ENCODE data around the gene CALML6.

The CALML6 gene

GRCh38 chr1:1892079-1892762, 22.8 kb upstream of the CALML6 start:
- no peak for DNase-seq

- no peak for DNase-seq
Observed at GRCh38 chr1:1892763-1893120, 22.3 kb upstream of the CALML6 start.

GRCh38 chr1:1893291-1893985, 21.6 kb upstream of the CALML6 start:
- no peak for DNase-seq

- DNase-seq, result no peak
Observed at GRCh38 chr1:1893997-1894353, 21.1 kb upstream of the CALML6 start.

GRCh38 chr1:1894354-1895059, 20.6 kb upstream of the CALML6 start:
- no peak for DNase-seq

GRCh38 chr1:1895060-1895418, 20.0 kb upstream of the CALML6 start:
- no peak for DNase-seq

- no peak for DNase-seq
Observed at GRCh38 chr1:1895456-1896336, 19.4 kb upstream of the CALML6 start.

- DNase-seq, result no peak
Observed at GRCh38 chr1:1898246-1898933, 16.7 kb upstream of the CALML6 start.

- no peak for DNase-seq
Observed at GRCh38 chr1:1899266-1899966, 15.6 kb upstream of the CALML6 start.

- DNase-seq, result no peak
Observed at GRCh38 chr1:1899967-1900327, 15.1 kb upstream of the CALML6 start.

- no peak for DNase-seq
Observed at GRCh38 chr1:1900883-1901640, 14.0 kb upstream of the CALML6 start.

GRCh38 chr1:1901641-1902294, 13.3 kb upstream of the CALML6 start:
- no peak for DNase-seq

- no peak for DNase-seq
Observed at GRCh38 chr1:1903224-1903623, 11.8 kb upstream of the CALML6 start.

GRCh38 chr1:1906185-1907097, 8.6 kb upstream of the CALML6 start:
- peak; percentile 33 for DNase-seq

- DNase-seq, result no peak
Observed at GRCh38 chr1:1907098-1907736, 7.8 kb upstream of the CALML6 start.

- no peak for DNase-seq
Observed at GRCh38 chr1:1908506-1908791, 6.6 kb upstream of the CALML6 start.

- no peak for DNase-seq
Observed at GRCh38 chr1:1910033-1910465, 5.0 kb upstream of the CALML6 start.

- no peak for DNase-seq
Observed at GRCh38 chr1:1910651-1911331, 4.3 kb upstream of the CALML6 start.

All from GOT3 (cell line).